OCI-LY3 (cell line): ENCODE data around the gene MRC1.

Source experiments
- H2AFZ ChIP-seq: fragments of 200-600, 300-600 bp; shearing (Covaris generic); 2 replicates; pipeline ENCODE4 v1.6.0; 2014; ENCODE audit warnings: antibody characterized with exemption, low read depth, low read length
- H3K27ac ChIP-seq: fragments of 200-600, 300-600 bp; sonication (generic); 2 replicates; pipeline ENCODE4 v1.5.1; 2014; ENCODE audit warnings: mild to moderate bottlenecking, low read length, moderate library complexity, mixed read lengths
- H3K27me3 ChIP-seq: fragments of 200-600, 300-600 bp; sonication (generic); 2 replicates; pipeline ENCODE4 v1.6.1; 2014; ENCODE audit warnings: low read depth, low read length, mixed read lengths
- H3K36me3 ChIP-seq: fragments of 200-600, 300-600 bp; sonication (generic); replicated peaks from 2 replicates; pipeline ENCODE3; 2014; ENCODE audit warnings: low read depth, low read length, mixed read lengths
- H3K4me1 ChIP-seq: fragments of 300-600, 200-600 bp; sonication (generic); 2 replicates; pipeline ENCODE4 v1.6.1; 2014; ENCODE audit warnings: low read length, mixed read lengths
- H3K4me2 ChIP-seq: fragments of 200-600, 300-600 bp; sonication (generic); 2 replicates; pipeline ENCODE4 v1.6.1; 2014; ENCODE audit warnings: low read length, mixed read lengths
- H3K4me3 ChIP-seq: fragments of 300-600, 200-600 bp; sonication (generic); 2 replicates; pipeline ENCODE4 v1.5.1; 2014; ENCODE audit warnings: antibody characterized with exemption, mild to moderate bottlenecking, low read length, moderate library complexity
- H3K79me2 ChIP-seq: fragments of 300-600, 200-600 bp; shearing (Covaris generic); 2 replicates; pipeline ENCODE4 v1.6.1; 2014; ENCODE audit warnings: mild to moderate bottlenecking, low read length, mixed read lengths
- H3K9ac ChIP-seq: fragments of 300-600, 200-600 bp; shearing (Covaris generic); 2 replicates; pipeline ENCODE4 v1.6.0; 2014; ENCODE audit warnings: mild to moderate bottlenecking, low read length, moderate library complexity
- H3K9me3 ChIP-seq: fragments of 200-600, 300-600 bp; shearing (Covaris generic); 2 replicates; pipeline ENCODE4 v1.6.1; 2014; ENCODE audit warnings: low read length, mixed read lengths; ENCODE audit not compliant: insufficient read depth
- H4K20me1 ChIP-seq: fragments of 200-600, 300-600 bp; sonication (generic); 2 replicates; pipeline ENCODE4 v1.6.1; 2016; ENCODE audit warnings: low read length, mixed read lengths; ENCODE audit not compliant: insufficient read depth
- EZH2phosphoT487 ChIP-seq: fragments of 200-600 bp; shearing (Covaris generic); IDR thresholded peaks from 2 replicates; pipeline ENCODE4 v1.6.1; 2018; ENCODE audit warnings: antibody characterized with exemption, mixed run types, low read depth
- TF ChIP-seq, protein P1 (sequence below): fragments of 200-600, 300-600 bp; sonication (generic); IDR thresholded peaks from 2 replicates; pipeline ENCODE4 v1.5.1; 2014; ENCODE audit warnings: antibody characterized with exemption, low read length, low read depth

The MRC1 gene

DNA sequence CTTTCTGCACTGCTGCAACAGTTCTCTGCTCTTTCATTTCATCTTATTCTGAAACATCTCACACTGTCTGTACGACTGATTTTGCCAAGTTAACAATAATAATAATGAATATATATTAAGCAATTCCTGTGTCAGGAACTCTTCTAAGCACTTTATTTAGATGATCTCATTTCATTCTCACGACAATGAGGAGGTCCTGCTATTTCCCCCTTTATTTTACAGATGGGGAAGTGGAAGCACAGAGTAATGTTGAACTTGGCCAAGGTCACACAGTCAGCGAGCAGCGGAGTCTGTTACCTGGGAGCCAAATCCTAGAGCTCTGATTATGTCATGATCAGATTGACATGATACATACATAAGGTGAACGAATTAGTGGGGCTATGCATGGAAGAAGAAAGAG, 5.8 kb downstream of the MRC1 start:
- Histone ChIP-seq H3K9me3 (no peaks in the 10 kb centered on the region), H2AFZ (0 out of 2 replicates have a peak overlapping the region, but pooled peaks have one; percentile 46), H3K27me3 (no peaks in the 10 kb centered on the region), H3K27ac (no peak overlapping the region), H3K4me3 (peak overlapping the region; percentile 55), H3K4me1 (peaks cover 28% of the 10 kb centered on the region), H3K4me2 (peak overlapping the region; percentile 46), H3K9ac (peak overlapping the region; percentile 11; the same call in 1 of the 2 replicates), H3K79me2 (no peaks in the 10 kb centered on the region), H4K20me1 (no peaks in the 10 kb centered on the region), H3K36me3 (no peaks in the 10 kb centered on the region)
- no peak for TF ChIP-seq EZH2phosphoT487
- TF ChIP-seq, protein P1, sequence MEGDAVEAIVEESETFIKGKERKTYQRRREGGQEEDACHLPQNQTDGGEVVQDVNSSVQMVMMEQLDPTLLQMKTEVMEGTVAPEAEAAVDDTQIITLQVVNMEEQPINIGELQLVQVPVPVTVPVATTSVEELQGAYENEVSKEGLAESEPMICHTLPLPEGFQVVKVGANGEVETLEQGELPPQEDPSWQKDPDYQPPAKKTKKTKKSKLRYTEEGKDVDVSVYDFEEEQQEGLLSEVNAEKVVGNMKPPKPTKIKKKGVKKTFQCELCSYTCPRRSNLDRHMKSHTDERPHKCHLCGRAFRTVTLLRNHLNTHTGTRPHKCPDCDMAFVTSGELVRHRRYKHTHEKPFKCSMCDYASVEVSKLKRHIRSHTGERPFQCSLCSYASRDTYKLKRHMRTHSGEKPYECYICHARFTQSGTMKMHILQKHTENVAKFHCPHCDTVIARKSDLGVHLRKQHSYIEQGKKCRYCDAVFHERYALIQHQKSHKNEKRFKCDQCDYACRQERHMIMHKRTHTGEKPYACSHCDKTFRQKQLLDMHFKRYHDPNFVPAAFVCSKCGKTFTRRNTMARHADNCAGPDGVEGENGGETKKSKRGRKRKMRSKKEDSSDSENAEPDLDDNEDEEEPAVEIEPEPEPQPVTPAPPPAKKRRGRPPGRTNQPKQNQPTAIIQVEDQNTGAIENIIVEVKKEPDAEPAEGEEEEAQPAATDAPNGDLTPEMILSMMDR, result no peak

DNA sequence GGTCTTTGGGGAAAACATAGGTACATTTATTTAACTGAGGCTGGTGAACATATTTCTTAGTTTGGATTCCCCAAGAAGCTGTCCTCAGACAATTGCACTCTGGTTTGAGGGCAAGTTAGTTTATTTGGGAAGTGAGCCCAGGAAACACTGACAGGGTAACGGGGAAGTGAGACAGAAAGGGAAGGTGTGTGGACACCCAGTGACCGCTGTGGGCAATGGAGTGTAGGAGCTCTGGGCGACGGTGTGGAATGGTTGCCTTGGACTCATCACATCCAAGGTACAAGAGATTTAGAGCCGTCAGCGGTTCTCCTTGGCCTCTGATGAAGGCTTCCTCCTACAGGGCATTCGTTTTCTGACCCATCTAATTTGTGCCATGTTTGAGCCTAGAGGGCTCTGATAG, 7.1 kb downstream of the MRC1 start:
- no peaks in the 10 kb centered on the region for H3K79me2 ChIP-seq
- H4K20me1 ChIP-seq, result no peaks in the 10 kb centered on the region
- no peak overlapping the region for H2AFZ ChIP-seq
- no peaks in the 10 kb centered on the region for H3K27me3 ChIP-seq
- peaks cover 33% of the 10 kb centered on the region for H3K4me1 ChIP-seq
- H3K9ac ChIP-seq, result no peak overlapping the region
- no peak overlapping the region for H3K4me2 ChIP-seq
- H3K9me3 ChIP-seq, result no peaks in the 10 kb centered on the region
- TF ChIP-seq, protein P1, result no peak
- TF ChIP-seq EZH2phosphoT487, result no peak
- H3K36me3 ChIP-seq, result no peaks in the 10 kb centered on the region
- no peak overlapping the region for H3K27ac ChIP-seq
- no peak overlapping the region for H3K4me3 ChIP-seq

DNA sequence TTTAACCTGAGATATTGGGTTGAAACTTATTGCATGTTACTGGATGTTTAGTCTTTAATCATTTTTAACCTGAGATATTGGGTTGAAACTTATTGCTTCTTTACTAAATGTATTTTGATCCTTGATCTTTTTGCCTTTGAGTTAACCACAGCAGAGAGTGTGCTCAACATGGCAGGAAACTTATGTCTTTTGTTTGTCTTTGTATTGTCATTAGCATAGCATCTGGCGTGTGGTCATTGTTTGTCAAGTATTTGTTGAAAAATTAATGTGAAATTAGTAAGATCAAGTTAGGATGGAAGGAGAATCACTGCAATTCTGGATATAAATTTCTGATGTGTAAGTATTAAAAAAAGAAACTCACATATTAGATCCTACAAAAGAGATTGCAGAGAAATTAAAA, 8.2 kb downstream of the MRC1 start:
- Histone ChIP-seq H3K27me3 (no peaks in the 10 kb centered on the region), H3K27ac (no peak overlapping the region), H3K9ac (no peak overlapping the region), H3K9me3 (no peaks in the 10 kb centered on the region), H3K4me3 (no peak overlapping the region), H2AFZ (no peak overlapping the region), H3K79me2 (no peaks in the 10 kb centered on the region), H4K20me1 (no peaks in the 10 kb centered on the region), H3K36me3 (no peaks in the 10 kb centered on the region), H3K4me2 (no peak overlapping the region), H3K4me1 (peaks cover 39% of the 10 kb centered on the region)
- TF ChIP-seq, protein P1, result no peak
- TF ChIP-seq EZH2phosphoT487, result no peak

DNA sequence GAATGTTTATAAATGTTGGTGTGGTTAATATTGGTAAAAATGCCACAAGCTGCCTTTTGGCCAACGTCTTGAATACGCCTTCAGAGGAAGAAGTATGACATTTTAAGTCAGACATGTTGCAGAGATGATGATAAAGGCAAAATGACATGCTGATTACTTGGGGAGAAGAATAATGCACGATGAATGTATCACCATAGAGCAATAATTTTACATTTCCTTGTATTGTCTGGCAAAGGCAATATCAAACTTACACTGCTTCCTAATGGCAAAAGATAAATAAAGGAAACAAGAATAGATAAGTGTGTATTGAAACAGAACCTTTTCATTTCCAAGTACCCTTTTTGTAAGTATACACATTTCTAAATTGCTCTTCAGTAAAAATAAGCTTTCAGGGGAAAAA, 8.6 kb downstream of the MRC1 start:
- Histone ChIP-seq H3K4me3 (no peak overlapping the region), H3K36me3 (no peaks in the 10 kb centered on the region), H3K4me1 (peaks cover 39% of the 10 kb centered on the region), H3K27ac (no peak overlapping the region), H3K4me2 (no peak overlapping the region), H2AFZ (no peak overlapping the region), H3K27me3 (no peaks in the 10 kb centered on the region), H3K9me3 (no peaks in the 10 kb centered on the region), H3K79me2 (no peaks in the 10 kb centered on the region), H3K9ac (no peak overlapping the region), H4K20me1 (no peaks in the 10 kb centered on the region)
- TF ChIP-seq, protein P1, result no peak
- no peak for TF ChIP-seq EZH2phosphoT487
